Esophagus squamous epithelium (tissue), 5 donors: ENCODE measurements around the gene PREP. TPM values are rescaled to one million over a fixed set of nuclear protein-coding genes. Genes with fewer than 3 reads are reported as not detected.

Experiments
- DNase-seq: peaks from one replicate; lab custom pipeline; 2025; lab: John Stamatoyannopoulos, UW
- H3K27ac ChIP-seq, 4 donors: fragments of 200-600 bp; sonication (generic); one replicate each; pipeline ENCODE4 v1.5.1; 2016 to 2019; ENCODE audit warnings: mild to moderate bottlenecking in 1 of 4
- H3K27me3 ChIP-seq, 4 donors: fragments of 200-600 bp; sonication (generic); 1 replicate in 3 of 4; 2 replicates in 1 of 4; pipeline versions ENCODE4 v1.5.1 to v1.6.0; 2017 to 2021; ENCODE audit warnings: antibody characterized with exemption in 1 of 4
- H3K36me3 ChIP-seq, 3 donors: fragments of 200-600 bp; sonication (generic); one replicate each; pipeline ENCODE4 v1.5.1; 2016 to 2019
- H3K4me1 ChIP-seq, 3 donors: fragments of 200-600 bp; sonication (generic); one replicate each; pipeline ENCODE4 v1.5.1; 2017 to 2019
- H3K4me3 ChIP-seq, 4 donors: fragments of 200-600 bp; sonication (generic); 1 replicate in 3 of 4; 2 replicates in 1 of 4; pipeline ENCODE4 v1.5.1; 2016 to 2019; ENCODE audit warnings: mild to moderate bottlenecking in 2 of 4, moderate library complexity in 1 of 4
- H3K9me3 ChIP-seq, 3 donors: fragments of 200-600 bp; sonication (generic); one replicate each; pipeline ENCODE4 v1.5.1; 2016 to 2019
- CTCF ChIP-seq, 6 experiments: fragments of 450-650 bp in 4 of 6; fragments of 200-600 bp in 2 of 6; sonication (generic) in 2 of 6; IDR thresholded peaks; one replicate each; pipeline ENCODE4 v1.5.1; 2016 to 2019; ENCODE audit warnings: antibody characterized with exemption in 6 of 6, mild to moderate bottlenecking in 4 of 6, moderate library complexity in 4 of 6
- POLR2A ChIP-seq, 4 donors: fragments of 450-650 bp; IDR thresholded peaks; one replicate each; pipeline ENCODE4 v1.6.1; 2017; ENCODE audit warnings: antibody characterized with exemption in 4 of 4, mild to moderate bottlenecking in 4 of 4, moderate library complexity in 3 of 4
- WGBS, 2 donors: methylation state at CpG; one replicate each; pipeline ENCODE4 v1.1.5; 2018; 5-methylcytosine and 5-hydroxymethylcytosine counted together
- intact Hi-C: fragments of 100-400 bp; cut with DNase I; formaldehyde crosslinking; loops from one replicate; pipeline ENCODE4 v1.15.0; 2022
- total RNA-seq, 4 donors: library from RNA; depleted of rRNA; stranded (reverse); fragments of >200 nt; gene quantifications; one replicate each; pipeline ENCODE4 v1.1.0, GENCODE V29; 2016
- donor health status: DM: yes; HTN: yes; CAD: no.

Gene PREP
- total RNA-seq: 10 to 100 TPM; 11.9 to 28.0 (median 19.6) TPM

GRCh38 chr6:105402939-105403935 lies at the start of gene PREP:
TSS of gene PREP (minus strand) at chr6:105403082. CDS start at chr6:105402891, 191 bp downstream.
- peak within 1 kb of the TSS; percentile 77 to 98 (median 92) for H3K4me3 ChIP-seq
- H3K4me1 ChIP-seq: peaks cover 0 to 40% (median 21%) of the 10 kb centered on the region in 3 donors
- peak in 5 of 6 experiments; percentile 47 to 77 (median 72) for TF ChIP-seq CTCF (IDR thresholded peaks at IDR 0.05)
- TF ChIP-seq POLR2A (IDR thresholded peaks at IDR 0.05): peak in 2 of 4 donors; percentile 57 to 59
- H3K27me3 ChIP-seq: no peaks in the 10 kb centered on the region
- 7 to 9% methylated on average over 9 to 18 of the region's 84 CpGs for whole genome bisulfite sequencing, 2 donors
- no peaks in the 10 kb centered on the region for H3K9me3 ChIP-seq
- DNase-seq: peak; percentile 29
- no peaks in the 10 kb centered on the region for H3K36me3 ChIP-seq
- intact Hi-C loops: no loop called here
- H3K27ac ChIP-seq: peak within 1 kb of the TSS; percentile 85 to 91 (median 88)

- Histone ChIP-seq H3K4me3 (no peak overlapping the region), H3K27me3 (no peaks in the 10 kb centered on the region), H3K27ac (no peak overlapping the region), H3K9me3 (no peaks in the 10 kb centered on the region), H3K36me3 (no peaks in the 10 kb centered on the region), H3K4me1 (no peaks in the 10 kb centered on the region)
- no peak for DNase-seq
- TF ChIP-seq POLR2A (IDR thresholded peaks at IDR 0.05) (no peak), CTCF (IDR thresholded peaks at IDR 0.05) (no peak)
- intact Hi-C loops: no loop called here
- 91 to 100% methylated on average over 2 of the region's 2 CpGs for WGBS, 2 donors
These were observed 49.5 kb upstream of the PREP start for GRCh38 chr6:105452376-105452775.

- Histone ChIP-seq H3K27me3 (no peaks in the 10 kb centered on the region), H3K4me3 (no peak overlapping the region), H3K36me3 (no peaks in the 10 kb centered on the region), H3K4me1 (no peaks in the 10 kb centered on the region), H3K9me3 (no peaks in the 10 kb centered on the region), H3K27ac (no peak overlapping the region)
- TF ChIP-seq POLR2A (IDR thresholded peaks at IDR 0.05) (no peak), CTCF (IDR thresholded peaks at IDR 0.05) (no peak)
- no peak for DNase-seq
- WGBS, 2 donors: 71 to 77% methylated on average over 2 of the region's 2 CpGs
- intact Hi-C loops: no loop called here
These were observed 47.0 kb upstream of the PREP start for GRCh38 chr6:105449756-105450390.

- WGBS, 2 donors: 50 to 67% methylated on average over 1 of the region's 1 CpG
- no peak overlapping the region for H3K4me3 ChIP-seq
- no peak for TF ChIP-seq POLR2A (IDR thresholded peaks at IDR 0.05)
- no peak for TF ChIP-seq CTCF (IDR thresholded peaks at IDR 0.05)
- intact Hi-C loops: no loop called here
- H3K9me3 ChIP-seq: no peaks in the 10 kb centered on the region
- H3K27ac ChIP-seq: no peak overlapping the region
- H3K4me1 ChIP-seq: no peaks in the 10 kb centered on the region
- H3K36me3 ChIP-seq: no peaks in the 10 kb centered on the region
- no peak for DNase-seq
- H3K27me3 ChIP-seq: no peaks in the 10 kb centered on the region
These were observed 42.6 kb upstream of the PREP start for GRCh38 chr6:105445481-105445880.

- TF ChIP-seq CTCF (IDR thresholded peaks at IDR 0.05) (no peak), POLR2A (IDR thresholded peaks at IDR 0.05) (no peak)
- Histone ChIP-seq H3K9me3 (no peaks in the 10 kb centered on the region), H3K27me3 (no peaks in the 10 kb centered on the region), H3K27ac (no peak overlapping the region), H3K36me3 (no peaks in the 10 kb centered on the region), H3K4me1 (no peaks in the 10 kb centered on the region), H3K4me3 (no peak overlapping the region)
- no peak for DNase-seq
- intact Hi-C loops: no loop called here
- WGBS, 2 donors: 73 to 89% methylated on average over 6 of the region's 6 CpGs
These were observed 41.1 kb upstream of the PREP start for GRCh38 chr6:105443941-105444340.
